Measurements from ENCODE around the gene IL17RC.
"Not testable (repeated sequence)": the region's sequence is repeated elsewhere in the genome, so short reads cannot be mapped to it uniquely, and the experiment has no call there.

Gene IL17RC

GRCh38 chr3:9893739-9894138 is 23.2 kb upstream of the IL17RC start:
- no peak for DNase-seq (ENCODE audit: low spot score)

GRCh38 chr3:9895715-9896114 is 21.2 kb upstream of the IL17RC start:
- not testable (repeated sequence) for DNase-seq (ENCODE audit: low spot score)

- not testable (repeated sequence) for DNase-seq (ENCODE audit: low spot score)
Observed at GRCh38 chr3:9896755-9897407, 20.0 kb upstream of the IL17RC start.

GRCh38 chr3:9897408-9898372 is 19.2 kb upstream of the IL17RC start:
- DNase-seq (ENCODE audit: low spot score): no peak

GRCh38 chr3:9898467-9899241 is 18.2 kb upstream of the IL17RC start:
- no peak for DNase-seq (ENCODE audit: low spot score)

GRCh38 chr3:9899289-9899791 is 17.6 kb upstream of the IL17RC start:
- DNase-seq (ENCODE audit: low spot score): no peak

GRCh38 chr3:9900965-9901415 is 15.9 kb upstream of the IL17RC start:
- DNase-seq (ENCODE audit: low spot score): not testable (repeated sequence)

GRCh38 chr3:9901967-9902366 is 14.9 kb upstream of the IL17RC start:
- no peak for DNase-seq (ENCODE audit: low spot score)

- no peak for DNase-seq (ENCODE audit: low spot score)
Observed at GRCh38 chr3:9902372-9903237, 14.3 kb upstream of the IL17RC start, which contains the start of gene IL17RE. TSS of gene IL17RE (plus strand) at chr3:9902848. CDS start at chr3:9902933, 85 bp downstream.

GRCh38 chr3:9903238-9903624 is 13.7 kb upstream of the IL17RC start:
- DNase-seq (ENCODE audit: low spot score): no peak

GRCh38 chr3:9903904-9904303 is 13.0 kb upstream of the IL17RC start:
- no peak for DNase-seq (ENCODE audit: low spot score)

GRCh38 chr3:9906480-9906879 is 10.4 kb upstream of the IL17RC start:
- DNase-seq (ENCODE audit: low spot score): no peak

- DNase-seq (ENCODE audit: low spot score): no peak
Observed at GRCh38 chr3:9908286-9908685, 8.6 kb upstream of the IL17RC start.

- no peak for DNase-seq (ENCODE audit: low spot score)
Observed at GRCh38 chr3:9909221-9910013, 7.5 kb upstream of the IL17RC start.

- no peak for DNase-seq (ENCODE audit: low spot score)
Observed at GRCh38 chr3:9911863-9912262, 5.0 kb upstream of the IL17RC start.

GRCh38 chr3:9912294-9912935 is 4.5 kb upstream of the IL17RC start:
- DNase-seq (ENCODE audit: low spot score): peak; percentile 64

- no peak for DNase-seq (ENCODE audit: low spot score)
Observed at GRCh38 chr3:9913601-9914000, 3.3 kb upstream of the IL17RC start.

GRCh38 chr3:9914011-9914410 is 2.9 kb upstream of the IL17RC start:
- DNase-seq (ENCODE audit: low spot score): no peak

- DNase-seq (ENCODE audit: low spot score): no peak
Observed at GRCh38 chr3:9914559-9915253, 2.2 kb upstream of the IL17RC start.
